ENCODE results near the gene TRAF1.

Gene TRAF1

GRCh38 chr9:120940573-120940972, 14.0 kb upstream of the TRAF1 start:
- DNase-seq (ENCODE audit: low read depth): no peak

- DNase-seq (ENCODE audit: low read depth): no peak
Observed at GRCh38 chr9:120938851-120939250, 12.3 kb upstream of the TRAF1 start.

GRCh38 chr9:120937596-120937995, 11.0 kb upstream of the TRAF1 start:
- no peak for DNase-seq (ENCODE audit: low read depth)

- DNase-seq (ENCODE audit: low read depth): no peak
Observed at GRCh38 chr9:120937127-120937526, 10.5 kb upstream of the TRAF1 start.

- no peak for DNase-seq (ENCODE audit: low read depth)
Observed at GRCh38 chr9:120936764-120937122, 10.1 kb upstream of the TRAF1 start.

GRCh38 chr9:120936011-120936763, 9.6 kb upstream of the TRAF1 start:
- DNase-seq (ENCODE audit: low read depth): peak; percentile 83

- no peak for DNase-seq (ENCODE audit: low read depth)
Observed at GRCh38 chr9:120935383-120935857, 8.8 kb upstream of the TRAF1 start.

- no peak for DNase-seq (ENCODE audit: low read depth)
Observed at GRCh38 chr9:120934281-120934680, 7.7 kb upstream of the TRAF1 start.

GRCh38 chr9:120933310-120934055, 6.9 kb upstream of the TRAF1 start:
- no peak for DNase-seq (ENCODE audit: low read depth)

GRCh38 chr9:120932086-120932823, 5.7 kb upstream of the TRAF1 start:
- DNase-seq (ENCODE audit: low read depth): no peak

- no peak for DNase-seq (ENCODE audit: low read depth)
Observed at GRCh38 chr9:120931231-120932085, 4.9 kb upstream of the TRAF1 start.

GRCh38 chr9:120929229-120929791, 2.7 kb upstream of the TRAF1 start:
- no peak for DNase-seq (ENCODE audit: low read depth)

- DNase-seq (ENCODE audit: low read depth): no peak
Observed at GRCh38 chr9:120928483-120929228, 2.1 kb upstream of the TRAF1 start.

GRCh38 chr9:120928015-120928482, 1.5 kb upstream of the TRAF1 start:
- no peak for DNase-seq (ENCODE audit: low read depth)

GRCh38 chr9:120927269-120928014, 846 bp upstream of the TRAF1 start:
- DNase-seq (ENCODE audit: low read depth): no peak

- no peak for DNase-seq (ENCODE audit: low read depth)
Observed at GRCh38 chr9:120925535-120926396, 830 bp downstream of the TRAF1 start.

- DNase-seq (ENCODE audit: low read depth): no peak
Observed at GRCh38 chr9:120924698-120925534, 1.7 kb downstream of the TRAF1 start.

All from stimulated activated CD8-positive, alpha-beta memory T cell treated with anti-CD3 and anti-CD28 coated beads, Interleukin-15, amount 100 ng/mL, for 24 hours (primary cell).